HG03558 (cell line): ENCODE measurements around the gene SFXN5.

Source experiments
- ATAC-seq: cut with Tn5 transposase; IDR thresholded peaks from one replicate; pipeline ENCODE4 v1.9.1; 2021; ENCODE audit warnings: moderate number of reproducible peaks; ENCODE audit not compliant: unreplicated experiment; ENCODE audit errors: extremely low read depth

The SFXN5 gene

GRCh38 chr2:72998234-72998651 lies 73.3 kb downstream of the SFXN5 start:
- ATAC-seq: no peak

- no peak for ATAC-seq
Measured at GRCh38 chr2:72996117-72996502, 75.4 kb downstream of the SFXN5 start.

- no peak for ATAC-seq
Measured at GRCh38 chr2:72995430-72996116, 75.9 kb downstream of the SFXN5 start.

GRCh38 chr2:72994991-72995380 lies 76.5 kb downstream of the SFXN5 start:
- ATAC-seq: no peak

GRCh38 chr2:72994282-72994990 lies 77.1 kb downstream of the SFXN5 start:
- ATAC-seq: no peak

- no peak for ATAC-seq
Measured at GRCh38 chr2:72993933-72994280, 77.6 kb downstream of the SFXN5 start.

GRCh38 chr2:72993147-72993932 lies 78.2 kb downstream of the SFXN5 start:
- no peak for ATAC-seq

- ATAC-seq: no peak
Measured at GRCh38 chr2:72992734-72993102, 78.8 kb downstream of the SFXN5 start.

GRCh38 chr2:72991980-72992733 lies 79.4 kb downstream of the SFXN5 start:
- no peak for ATAC-seq

- ATAC-seq: no peak
Measured at GRCh38 chr2:72991439-72991725, 80.1 kb downstream of the SFXN5 start.

- ATAC-seq: no peak
Measured at GRCh38 chr2:72990695-72991438, 80.6 kb downstream of the SFXN5 start.

- ATAC-seq: no peak
Measured at GRCh38 chr2:72989770-72990556, 81.5 kb downstream of the SFXN5 start.

GRCh38 chr2:72988726-72989273 lies 82.7 kb downstream of the SFXN5 start:
- ATAC-seq: no peak

- ATAC-seq: no peak
Measured at GRCh38 chr2:72988041-72988440, 83.5 kb downstream of the SFXN5 start.

GRCh38 chr2:72985891-72986683 lies 85.4 kb downstream of the SFXN5 start:
- no peak for ATAC-seq

GRCh38 chr2:72985136-72985535 lies 86.4 kb downstream of the SFXN5 start:
- no peak for ATAC-seq

GRCh38 chr2:72984172-72984671 lies 87.3 kb downstream of the SFXN5 start:
- no peak for ATAC-seq

GRCh38 chr2:72983500-72984161 lies 87.9 kb downstream of the SFXN5 start:
- no peak for ATAC-seq
